Measurements from ENCODE around the gene RAD54L2.

- no peak for TF ChIP-seq CTCF (IDR thresholded peaks at IDR 0.05)
- TF ChIP-seq POLR2A (IDR thresholded peaks at IDR 0.05) = no peak
Measured at GRCh38 chr3:51539291-51539941, 897 bp downstream of the RAD54L2 start.

Data from uterus (tissue), 2 donors.